H1 (cell line): Measurements from ENCODE around the gene C2CD4C. TPM values are rescaled to one million over a fixed set of nuclear protein-coding genes. Genes with fewer than 3 reads are reported as not detected.

Experiments
- CHD2 ChIP-seq: IDR thresholded peaks from 2 replicates; pipeline ENCODE4 v1.6.1; 2012; ENCODE audit warnings: low read length, improper control_type of control experiment
- CHD7 ChIP-seq: fragments of 300-600 bp; sonication (generic); IDR thresholded peaks from 2 replicates; pipeline ENCODE4 v1.7.1; 2012; ENCODE audit warnings: low read length, moderate library complexity, mild to moderate bottlenecking, inconsistent platforms; ENCODE audit not compliant: insufficient replicate concordance
- CREB1 ChIP-seq: IDR thresholded peaks from 2 replicates; pipeline ENCODE4 v1.6.1; 2012; ENCODE audit warnings: inconsistent platforms
- EZH2 ChIP-seq: fragments of 200-600 bp; sonication (generic); IDR thresholded peaks from 2 replicates; pipeline ENCODE4 v1.7.1; 2012; ENCODE audit warnings: low read depth, mild to moderate bottlenecking, moderate library complexity, low read length, inconsistent platforms; ENCODE audit not compliant: severe bottlenecking
- KDM4A ChIP-seq: IDR thresholded peaks from one replicate; pipeline ENCODE4 v1.7.1; 2012; ENCODE audit warnings: low read depth, mild to moderate bottlenecking, moderate library complexity, low read length, inconsistent platforms; ENCODE audit not compliant: severe bottlenecking
- SAP30 ChIP-seq: fragments of 300-600 bp; sonication (generic); IDR thresholded peaks from 2 replicates; pipeline ENCODE4 v1.7.1; 2012; ENCODE audit warnings: low read length, moderate library complexity, mild to moderate bottlenecking, inconsistent platforms; ENCODE audit not compliant: insufficient read depth, insufficient replicate concordance
- TEAD4 ChIP-seq: IDR thresholded peaks from 2 replicates; pipeline ENCODE4 v1.6.1; 2012; ENCODE audit warnings: low read depth, low read length, inconsistent platforms, mixed read lengths
- YY1 ChIP-seq: IDR thresholded peaks from 2 replicates; pipeline ENCODE4 v1.6.1; 2011; ENCODE audit warnings: low read depth, mild to moderate bottlenecking, low read length
- ZNF274 ChIP-seq: IDR thresholded peaks from 2 replicates; pipeline ENCODE4 v1.7.0; 2012; ENCODE audit warnings: low read length, borderline replicate concordance; ENCODE audit errors: extremely low read depth
- polyA plus RNA-seq, 7 experiments: library from polyadenylated mRNA; depleted of rRNA in 3 of 7; stranded (reverse) in 5 of 7; unstranded in 2 of 7; fragments of >200 nt in 5 of 7; fragments of 200-250 nt in 2 of 7; gene quantifications; 1 replicate in 5 of 7; 2 replicates in 1 of 7; 4 replicates in 1 of 7; pipeline versions ENCODE4 v1.2.1 to v1.2.3, GENCODE V29; 2011 to 2013; ENCODE audit warnings: missing spikeins in 2 of 7, mixed read lengths in 2 of 7
- total RNA-seq: library from RNA; stranded (reverse); fragmentation: NEBNext Ultra II Directional; extraction: Animal tissue kit (Norgen Biotek cat#: 25700); gene quantifications from 2 replicates; pipeline ENCODE4 v1.2.1, GENCODE V29; 2021

C2CD4C gene
- total and polyA plus RNA-seq, 2 of the 8 experiments (the other 6 are each of a cell fraction or from before 2014, with no cell fraction given), result 3.8 to 6.3 TPM

GRCh38 chr19:372306-372890 is 36.5 kb downstream of the C2CD4C start (continued):
- TF ChIP-seq CHD2, result no peak
- no peak for TF ChIP-seq CREB1
- TF ChIP-seq SAP30, result no peak
- no peak for TF ChIP-seq YY1
- no peak for TF ChIP-seq KDM4A
- no peak for TF ChIP-seq ZNF274
- no peak for TF ChIP-seq CHD7
- no peak for TF ChIP-seq TEAD4
- TF ChIP-seq EZH2, result no peak
